Stimulated activated CD4-positive, alpha-beta T cell treated with anti-CD3 and anti-CD28 coated beads, Interleukin-4, amount 100 ng/mL, for 48 hours (primary cell): Measurements from ENCODE around the gene MGME1.

Experiments
- DNase-seq, 2 donors: peaks; one replicate each; pipeline ENCODE4 v3.0.0-alpha.2; 2020; ENCODE audit warnings: low read depth in 2 of 2

MGME1 gene

GRCh38 chr20:17968366-17969277, at the start of gene MGME1, which contains the start of gene SNX5:
TSS of gene MGME1 (plus strand) at chr20:17969018. CDS start at chr20:17969860, 842 bp downstream.
TSS of gene SNX5 (minus strand) at chr20:17968794. CDS start at chr20:17968425, 369 bp downstream.
- peak; percentile 99 for DNase-seq

GRCh38 chr20:17919149-17919548, 49.7 kb upstream of the MGME1 start:
- DNase-seq: no peak

- no peak for DNase-seq
These were observed 47.0 kb upstream of the MGME1 start for GRCh38 chr20:17921774-17922173.

- no peak for DNase-seq
These were observed 43.5 kb upstream of the MGME1 start for GRCh38 chr20:17925141-17925939.

GRCh38 chr20:17925940-17926300, 42.9 kb upstream of the MGME1 start:
- DNase-seq: no peak

GRCh38 chr20:17928211-17928611, 40.6 kb upstream of the MGME1 start:
- DNase-seq: no peak

GRCh38 chr20:17928633-17929311, 40.0 kb upstream of the MGME1 start:
- DNase-seq: no peak

GRCh38 chr20:17931513-17931912, 37.3 kb upstream of the MGME1 start:
- DNase-seq: no peak

GRCh38 chr20:17932396-17932795, 36.4 kb upstream of the MGME1 start:
- no peak for DNase-seq

GRCh38 chr20:17933121-17933520, 35.7 kb upstream of the MGME1 start:
- no peak for DNase-seq

GRCh38 chr20:17933711-17934110, 35.1 kb upstream of the MGME1 start:
- DNase-seq: no peak

- DNase-seq: no peak
These were observed 34.5 kb upstream of the MGME1 start for GRCh38 chr20:17934141-17934862.

GRCh38 chr20:17935186-17935585, 33.6 kb upstream of the MGME1 start:
- no peak for DNase-seq

- no peak for DNase-seq
These were observed 33.1 kb upstream of the MGME1 start for GRCh38 chr20:17935761-17936160.

GRCh38 chr20:17936286-17936760, 32.5 kb upstream of the MGME1 start:
- DNase-seq: no peak

- no peak for DNase-seq
These were observed 31.8 kb upstream of the MGME1 start for GRCh38 chr20:17936761-17937732.

- DNase-seq: peak; percentile 32 to 41
These were observed 29.8 kb upstream of the MGME1 start for GRCh38 chr20:17938871-17939619.

GRCh38 chr20:17939622-17940223, 29.1 kb upstream of the MGME1 start:
- DNase-seq: no peak
